K562 (cell line): ENCODE data around the gene RNASEH2A. TPM values are rescaled to one million over a fixed set of nuclear protein-coding genes. Genes with fewer than 3 reads are reported as not detected.

Experiments used
- CAMTA2 ChIP-seq: fragments of 250-450 bp; sonication (Bioruptor Pico); conservative IDR thresholded peaks from 2 replicates; pipeline ENCODE4 v1.5.1; 2022
- CLOCK ChIP-seq: fragments of 250-450 bp; sonication (Bioruptor Pico); IDR thresholded peaks from 2 replicates; pipeline ENCODE4 v1.4.0; 2020; ENCODE audit warnings: mild to moderate bottlenecking, moderate library complexity, borderline replicate concordance
- GMEB1 ChIP-seq: fragments of 250-450 bp; sonication (Bioruptor Pico); IDR thresholded peaks from 2 replicates; pipeline ENCODE4 v1.4.0; 2020; ENCODE audit warnings: mild to moderate bottlenecking
- GTF2E2 ChIP-seq: fragments of 200-800 bp; sonication (Bioruptor generic); IDR thresholded peaks from 2 replicates; pipeline ENCODE4 v1.6.1; 2016; ENCODE audit warnings: missing genetic modification characterization, missing compliant biosample characterization
- KDM5B ChIP-seq: fragments of 200-600 bp; sonication (generic); IDR thresholded peaks from 2 replicates; pipeline ENCODE4 v1.6.1; 2012; ENCODE audit warnings: low read depth, mild to moderate bottlenecking, moderate library complexity, low read length, control low read depth, inconsistent platforms; ENCODE audit not compliant: insufficient replicate concordance
- MBD1 ChIP-seq: fragments of 250-450 bp; sonication (Bioruptor Pico); IDR thresholded peaks from 2 replicates; pipeline ENCODE4 v1.8.0; 2022; ENCODE audit warnings: inconsistent platforms
- NBN ChIP-seq: fragments of 450-650 bp; IDR thresholded peaks from 2 replicates; pipeline ENCODE4 v1.6.1; 2016; ENCODE audit warnings: low read depth, mild to moderate bottlenecking
- POLR2G ChIP-seq: fragments of 200-400 bp; formaldehyde crosslinking; IDR thresholded peaks from 2 replicates; pipeline ENCODE4 v1.6.1; 2017; ENCODE audit warnings: low read depth, mild to moderate bottlenecking, antibody characterized with exemption, low read length, moderate library complexity
- RBM34 ChIP-seq: fragments of 200-400 bp; formaldehyde crosslinking; IDR thresholded peaks from 2 replicates; pipeline ENCODE4 v1.6.1; 2018; ENCODE audit warnings: low read length, borderline replicate concordance; ENCODE audit not compliant: insufficient read depth
- TEAD2 ChIP-seq: fragments of 450-650 bp; IDR thresholded peaks from 2 replicates; pipeline ENCODE4 v1.6.1; 2016; ENCODE audit warnings: missing genetic modification characterization, control low read depth, missing compliant biosample characterization
- ZFP91 ChIP-seq: sonication (generic); formaldehyde crosslinking; IDR thresholded peaks from 2 replicates; pipeline ENCODE4 v1.8.0; 2022; ENCODE audit warnings: mild to moderate bottlenecking, missing genetic modification reagents
- ZHX1 ChIP-seq: fragments of 150-350 bp; conservative IDR thresholded peaks from 2 replicates; pipeline ENCODE4 v1.6.1; 2014; ENCODE audit warnings: low read length
- ZNF280A ChIP-seq: fragments of 450-650 bp; IDR thresholded peaks from 2 replicates; pipeline ENCODE4 v1.6.1; 2018; ENCODE audit warnings: mild to moderate bottlenecking, low read depth; ENCODE audit not compliant: partially characterized antibody
- ZNF384 ChIP-seq: IDR thresholded peaks from 2 replicates; pipeline ENCODE4 v1.6.1; 2012; ENCODE audit warnings: low read depth, low read length, improper control_type of control experiment
- ZNF561 ChIP-seq: fragments of 450-650 bp; formaldehyde crosslinking; conservative IDR thresholded peaks from 2 replicates; pipeline ENCODE4 v1.4.0; 2020; ENCODE audit warnings: mild to moderate bottlenecking, moderate library complexity
- ZNF717 ChIP-seq: fragments of 250-450 bp; sonication (Bioruptor Pico); IDR thresholded peaks from 2 replicates; pipeline ENCODE4 v1.5.0; 2021
- polyA plus RNA-seq, 8 experiments: library from polyadenylated mRNA; depleted of rRNA in 4 of 8; stranded (reverse) in 5 of 8; unstranded in 3 of 8; fragments of >200 nt; fragmentation: Nextera tagmentation in 2 of 8; fragmentation: Illumina TruSeq in 1 of 8; extraction: Ambion mirVana in 2 of 8; extraction: Trizol in 1 of 8; gene quantifications; 2 replicates each; pipeline versions ENCODE4 v1.2.1 to v1.2.3, GENCODE V29; 2011 to 2014; ENCODE audit warnings: inconsistent platforms in 1 of 8, missing spikeins in 1 of 8
- total RNA-seq, 7 experiments: library from RNA; depleted of rRNA in 6 of 7; stranded (reverse); fragments of >200 nt in 6 of 7; fragmentation: Illumina TruSeq in 2 of 7; extraction: Trizol in 2 of 7; gene quantifications; 2 replicates each; pipeline versions ENCODE4 v1.2.1 to v1.2.3, GENCODE V29; 2011 to 2021; ENCODE audit warnings: low replicate concordance in 1 of 7

RNASEH2A gene
- total and polyA plus RNA-seq, 9 of the 15 experiments (the other 6 are each of a cell fraction or from before 2014, with no cell fraction given): 22.3 to 78.0 (median 61.7) TPM

GRCh38 chr19:12784394-12784870 lies 22.0 kb upstream of the RNASEH2A start (continued):
- TF ChIP-seq CAMTA2 (CRISPR knock-in tag) (no peak), CLOCK (CRISPR knock-in tag) (no peak), ZNF561 (CRISPR knock-in tag) (no peak), ZFP91 (no peak), RBM34 (no peak), ZNF384 (no peak), ZNF280A (no peak), KDM5B (no peak), ZHX1 (no peak), NBN (peak; percentile 58; the same call in 1 of the 2 replicates), MBD1 (CRISPR knock-in tag) (no peak), ZNF717 (CRISPR knock-in tag) (no peak), GTF2E2 (no peak), TEAD2 (tag) (no peak), POLR2G (no peak), GMEB1 (CRISPR knock-in tag) (0 out of 2 replicates have a peak, but pooled peaks have one; percentile 3)
